ENCODE measurements around the gene PTCD3.

- TF ChIP-seq POLR2AphosphoS5 (IDR thresholded peaks at IDR 0.05; ENCODE audit: borderline replicate concordance, low read depth, low read length), result no peak
- TF ChIP-seq EZH2 (IDR thresholded peaks at IDR 0.05), result no peak
Measured at GRCh38 chr2:86078774-86079545, 27.1 kb upstream of the PTCD3 start.

Data from SK-N-MC (cell line).